HG03196 (cell line): Measurements from ENCODE around the gene GALNT2.

Experiments
- ATAC-seq: cut with Tn5 transposase; IDR thresholded peaks from one replicate; pipeline ENCODE4 v1.9.1; 2021; ENCODE audit not compliant: unreplicated experiment

The GALNT2 gene

DNA sequence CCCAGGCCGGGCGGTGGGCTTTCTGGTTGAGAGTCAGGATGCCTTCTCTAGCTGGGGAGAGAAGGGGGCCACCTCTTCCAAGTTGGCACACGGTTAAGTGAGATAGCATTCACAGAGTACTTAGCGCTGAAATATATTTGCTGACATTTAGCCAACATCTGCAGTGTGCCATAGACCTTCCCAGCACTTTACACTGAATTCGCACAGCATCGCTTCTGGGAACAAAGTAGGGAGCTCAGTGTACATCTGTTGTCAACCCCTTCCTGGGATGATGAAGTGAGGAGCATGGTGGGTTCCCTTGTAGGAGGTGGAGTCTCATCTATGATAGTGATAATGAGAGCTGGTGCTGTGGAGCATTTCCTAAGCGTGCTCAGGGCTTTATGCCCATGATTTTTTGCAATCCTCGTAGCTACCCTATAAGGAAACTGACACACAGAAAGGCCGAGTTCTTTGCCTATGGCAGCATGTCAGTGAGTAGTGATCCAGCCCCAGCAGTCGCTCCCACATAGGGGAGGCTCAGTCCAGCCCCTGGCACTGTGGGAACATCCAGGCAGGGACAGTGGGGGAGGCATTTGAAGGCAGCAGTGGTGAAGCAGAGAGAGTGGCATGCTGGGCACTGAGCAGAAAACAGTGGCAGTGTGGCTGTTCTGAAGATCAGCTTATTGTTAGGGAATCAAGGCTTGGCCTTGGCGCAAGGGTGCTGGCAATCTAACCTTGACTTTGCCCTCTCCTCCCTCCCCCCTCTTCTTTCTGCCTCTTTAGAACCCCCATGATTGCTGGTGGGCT, 182.8 kb downstream of the GALNT2 start:
- ATAC-seq: no peak

DNA sequence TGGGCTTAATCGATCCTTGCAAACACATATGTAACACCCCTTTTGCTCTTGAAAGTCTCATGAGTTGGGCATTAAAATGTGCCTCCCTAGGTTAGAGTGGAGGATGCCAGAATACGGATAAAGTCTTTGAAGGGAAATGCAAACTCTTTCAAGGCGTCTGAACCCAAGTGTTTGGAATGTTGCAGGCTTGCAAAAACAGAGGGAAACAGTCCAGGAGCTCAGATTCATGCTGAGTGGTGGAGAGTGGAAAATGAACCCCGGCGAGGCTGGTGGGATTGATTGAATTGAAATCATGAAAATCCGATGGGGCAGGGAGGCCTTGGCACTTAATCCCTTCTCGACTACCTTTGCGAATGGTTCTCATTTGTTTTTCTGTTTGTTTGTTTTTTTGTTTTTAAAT, 183.6 kb downstream of the GALNT2 start:
- ATAC-seq: no peak

DNA sequence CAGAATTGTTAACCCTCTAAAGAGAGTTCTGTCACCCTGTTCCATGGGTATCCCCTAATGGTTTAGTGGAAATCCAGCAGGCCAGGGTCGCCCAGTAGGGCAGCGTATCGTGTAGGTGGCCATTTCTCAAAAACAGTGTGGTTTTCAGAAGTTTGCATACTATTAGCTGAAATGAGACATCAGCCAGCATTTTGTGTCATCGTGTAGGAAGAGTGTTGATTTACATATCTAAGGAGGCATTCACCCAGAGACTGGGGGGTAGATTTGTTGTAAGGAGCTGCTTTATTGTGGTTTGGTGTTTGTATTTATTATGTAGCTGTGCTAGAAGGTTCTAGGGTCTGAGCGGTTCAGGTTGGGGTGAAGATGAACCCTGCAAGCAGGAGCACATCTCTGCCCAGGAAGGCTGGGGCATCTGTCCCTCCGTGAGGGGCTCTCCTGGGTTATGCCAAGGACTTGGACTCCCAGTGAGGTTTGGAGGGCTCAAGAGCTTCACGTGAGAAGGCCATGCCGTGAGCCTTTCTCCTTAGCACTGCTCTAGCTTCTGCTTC, 184.7 kb downstream of the GALNT2 start:
- peak; percentile 46 for ATAC-seq

DNA sequence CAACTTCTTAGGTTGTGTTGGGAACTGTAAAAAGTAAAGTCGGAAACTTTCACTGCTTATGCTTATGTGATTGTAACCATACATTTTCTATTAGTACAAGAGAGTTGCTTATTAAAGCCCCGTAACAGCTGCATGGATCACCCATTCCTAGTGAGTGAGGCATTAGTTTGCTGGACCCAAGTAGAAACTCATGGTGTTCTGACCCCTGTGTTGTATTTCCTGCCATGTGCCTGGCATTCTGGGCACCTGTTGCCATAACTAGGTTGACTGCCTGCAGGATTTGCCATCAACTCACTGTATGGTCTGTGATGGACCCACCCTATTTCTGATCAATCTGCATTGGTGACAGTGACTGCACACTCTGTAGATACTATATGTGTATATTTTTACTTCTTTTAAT, 186.1 kb downstream of the GALNT2 start:
- ATAC-seq: no peak

GRCh38 chr1:230254265-230254664, 187.2 kb downstream of the GALNT2 start:
- no peak for ATAC-seq

DNA sequence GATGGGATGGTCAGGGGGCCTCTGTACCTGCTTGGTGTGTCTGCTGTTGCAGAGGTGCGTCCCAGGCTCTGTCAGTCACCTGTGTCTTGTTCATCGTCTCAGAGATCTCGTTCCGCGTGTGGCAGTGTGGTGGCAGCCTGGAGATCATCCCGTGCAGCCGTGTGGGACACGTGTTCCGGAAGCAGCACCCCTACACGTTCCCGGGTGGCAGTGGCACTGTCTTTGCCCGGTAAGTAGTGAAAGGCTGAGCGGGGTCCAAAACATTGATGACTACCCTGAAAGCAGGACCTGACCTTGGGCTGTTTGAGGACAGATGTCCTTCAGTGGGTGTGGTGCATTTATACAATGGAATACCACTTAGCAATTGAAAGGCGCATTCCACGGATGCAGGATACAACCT, 188.1 kb downstream of the GALNT2 start:
- no peak for ATAC-seq

GRCh38 chr1:230255991-230256390, 189.0 kb downstream of the GALNT2 start:
- ATAC-seq: no peak

DNA sequence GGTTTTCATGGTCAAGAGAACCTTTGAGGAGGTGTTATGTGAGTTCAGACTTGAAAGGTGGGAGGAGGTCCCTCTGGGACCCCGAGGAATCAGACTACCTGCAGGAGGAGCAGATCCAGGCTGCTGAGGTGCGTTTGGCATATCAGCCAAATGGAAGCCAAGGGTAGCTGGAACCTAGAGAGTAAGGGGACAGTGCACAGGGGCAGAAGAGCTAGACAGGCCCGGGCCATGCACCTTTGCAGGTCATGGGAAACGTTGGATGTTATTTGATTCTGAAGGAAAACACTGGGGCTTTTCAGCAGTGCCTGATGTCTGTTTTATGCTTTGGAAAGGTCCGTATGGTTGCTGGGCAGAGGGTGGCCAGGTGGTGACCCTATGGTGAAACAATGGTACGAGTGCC, 189.9 kb downstream of the GALNT2 start:
- ATAC-seq: no peak

DNA sequence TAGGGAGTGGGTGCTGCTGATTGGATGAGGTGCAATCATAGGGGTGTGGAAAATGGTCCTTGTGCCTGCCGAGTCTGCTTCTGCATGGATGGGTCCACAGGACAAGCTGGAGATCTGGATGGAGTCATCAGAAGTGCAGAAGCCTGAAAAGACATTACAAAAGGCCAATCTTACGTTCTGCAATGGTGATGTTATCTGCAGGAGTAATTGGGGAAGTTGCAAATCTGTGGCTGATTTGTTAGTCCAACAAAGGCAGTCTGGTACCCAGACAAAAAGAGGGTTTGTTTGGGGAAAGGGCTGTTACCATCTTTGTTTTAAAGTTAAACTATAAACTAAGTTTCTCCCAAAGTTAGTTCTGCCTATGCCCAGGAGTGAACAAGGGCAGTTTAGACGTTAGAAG, 192.6 kb downstream of the GALNT2 start:
- no peak for ATAC-seq

GRCh38 chr1:230260831-230261230, 193.8 kb downstream of the GALNT2 start:
- no peak for ATAC-seq

DNA sequence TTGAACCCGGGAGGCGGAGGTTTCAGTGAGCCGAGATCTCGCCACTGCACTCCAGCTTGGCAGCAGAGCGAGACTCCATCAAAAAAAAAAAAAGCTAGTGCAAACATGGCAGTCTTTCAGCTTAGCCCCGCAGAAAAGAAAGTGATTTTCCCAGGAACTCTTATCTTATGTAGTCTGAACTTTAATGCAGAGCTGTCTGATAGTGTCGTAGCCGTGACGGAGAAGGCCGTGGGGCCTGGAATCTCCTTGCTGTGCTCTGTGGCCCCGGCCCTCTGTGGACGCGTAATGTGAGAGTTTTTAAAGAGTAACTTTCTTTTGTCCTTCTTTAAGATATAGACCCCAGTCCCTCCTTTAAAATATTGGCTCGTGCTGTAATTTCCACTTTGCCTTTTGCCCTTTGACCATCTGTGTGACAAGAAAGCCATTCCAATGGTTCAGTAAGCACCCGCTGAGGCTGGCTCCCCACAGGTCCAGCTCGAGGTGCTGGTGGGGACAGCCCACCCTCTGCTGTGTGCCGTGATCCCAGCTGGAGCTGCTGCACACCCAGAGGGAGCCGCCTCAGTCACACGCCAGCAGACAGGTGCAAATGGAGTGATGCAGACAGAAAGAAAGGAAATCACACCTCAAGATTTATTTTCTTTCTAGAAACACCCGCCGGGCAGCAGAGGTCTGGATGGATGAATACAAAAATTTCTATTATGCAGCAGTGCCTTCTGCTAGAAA, 195.1 kb downstream of the GALNT2 start:
- no peak for ATAC-seq

DNA sequence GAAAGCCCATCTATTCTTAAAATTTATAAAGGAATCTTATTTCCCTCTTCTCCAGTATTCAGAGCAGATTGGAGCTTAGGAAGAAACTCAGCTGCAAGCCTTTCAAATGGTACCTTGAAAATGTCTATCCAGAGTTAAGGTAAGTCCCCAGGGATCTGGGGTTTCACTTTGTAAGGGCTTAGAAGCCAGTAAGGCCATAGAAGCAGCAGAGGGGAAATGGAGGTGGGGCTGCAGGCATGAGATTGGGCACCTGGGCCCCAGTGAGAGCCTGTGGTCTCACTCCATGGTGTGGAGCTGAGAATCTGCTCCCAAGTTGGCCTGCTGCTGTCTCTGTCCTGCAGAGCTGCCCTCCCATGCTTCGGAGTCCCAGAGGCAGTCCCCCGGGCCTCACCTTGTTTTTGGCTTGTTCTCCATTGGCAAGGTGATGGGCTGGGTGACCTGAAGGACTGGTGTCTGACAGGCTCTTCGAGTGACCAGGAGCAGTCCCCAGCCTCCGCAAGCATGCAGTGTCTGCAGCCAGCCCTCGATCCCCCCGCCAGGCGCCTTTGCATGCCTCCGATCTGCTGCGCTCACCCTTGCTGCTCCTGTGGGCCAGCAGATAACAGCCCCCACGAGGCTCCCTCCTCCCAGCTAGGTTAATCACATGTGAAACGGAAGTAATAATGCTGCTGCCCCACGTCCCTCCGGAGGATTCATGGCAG, 196.0 kb downstream of the GALNT2 start:
- ATAC-seq: no peak

DNA sequence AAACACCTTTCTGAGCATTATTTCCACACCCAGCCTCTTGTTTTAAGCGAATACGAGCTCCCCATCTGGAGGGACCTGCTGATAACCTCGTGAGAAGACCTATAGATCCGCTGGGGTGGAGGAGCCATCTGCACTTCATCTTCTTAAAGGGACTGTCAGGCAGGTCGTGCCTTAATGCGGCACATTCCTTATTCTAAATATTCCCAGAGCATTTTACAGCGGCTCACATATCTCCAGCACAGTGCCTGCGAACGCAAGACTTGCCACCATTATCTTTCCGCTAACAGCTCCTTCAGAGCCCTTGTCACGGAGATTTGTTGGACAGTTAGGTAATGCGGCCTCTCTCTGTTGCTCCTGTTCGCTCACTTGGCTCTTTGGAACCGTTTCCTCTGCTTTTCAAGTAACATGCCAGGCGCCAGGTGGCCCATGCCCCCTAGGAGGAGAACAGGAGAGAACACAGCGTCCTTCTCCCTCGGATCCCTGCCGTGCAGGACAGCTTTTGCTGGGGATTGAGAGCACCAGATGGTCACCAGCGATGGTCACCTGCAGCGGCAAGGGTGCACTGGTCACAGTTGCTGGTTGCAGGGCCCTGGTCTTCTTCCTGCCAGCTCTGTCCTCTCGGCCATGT, 196.6 kb downstream of the GALNT2 start:
- ATAC-seq: no peak

DNA sequence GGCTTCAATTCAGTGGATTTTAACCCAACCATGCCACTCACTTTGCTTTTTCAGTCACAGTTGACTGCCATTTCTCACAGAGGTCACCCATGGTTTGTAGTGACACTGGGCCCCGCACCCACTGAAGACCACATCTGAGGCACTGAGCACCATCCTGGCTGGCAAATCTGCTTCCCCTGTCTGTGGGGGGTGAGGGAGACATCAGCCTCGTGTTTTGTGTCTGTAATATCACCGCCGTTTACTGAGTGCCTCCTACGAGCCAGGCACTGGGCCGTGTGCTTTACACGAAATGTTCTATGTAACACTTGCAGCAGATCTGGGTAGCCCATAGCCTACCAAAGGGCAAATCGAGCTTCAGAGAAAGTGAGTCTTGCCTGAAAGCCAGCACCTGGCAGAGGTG, 197.3 kb downstream of the GALNT2 start:
- no peak for ATAC-seq

- no peak for ATAC-seq
These were observed 198.4 kb downstream of the GALNT2 start for GRCh38 chr1:230265200-230266115.

- no peak for ATAC-seq
These were observed 199.4 kb downstream of the GALNT2 start for GRCh38 chr1:230266456-230266855.

DNA sequence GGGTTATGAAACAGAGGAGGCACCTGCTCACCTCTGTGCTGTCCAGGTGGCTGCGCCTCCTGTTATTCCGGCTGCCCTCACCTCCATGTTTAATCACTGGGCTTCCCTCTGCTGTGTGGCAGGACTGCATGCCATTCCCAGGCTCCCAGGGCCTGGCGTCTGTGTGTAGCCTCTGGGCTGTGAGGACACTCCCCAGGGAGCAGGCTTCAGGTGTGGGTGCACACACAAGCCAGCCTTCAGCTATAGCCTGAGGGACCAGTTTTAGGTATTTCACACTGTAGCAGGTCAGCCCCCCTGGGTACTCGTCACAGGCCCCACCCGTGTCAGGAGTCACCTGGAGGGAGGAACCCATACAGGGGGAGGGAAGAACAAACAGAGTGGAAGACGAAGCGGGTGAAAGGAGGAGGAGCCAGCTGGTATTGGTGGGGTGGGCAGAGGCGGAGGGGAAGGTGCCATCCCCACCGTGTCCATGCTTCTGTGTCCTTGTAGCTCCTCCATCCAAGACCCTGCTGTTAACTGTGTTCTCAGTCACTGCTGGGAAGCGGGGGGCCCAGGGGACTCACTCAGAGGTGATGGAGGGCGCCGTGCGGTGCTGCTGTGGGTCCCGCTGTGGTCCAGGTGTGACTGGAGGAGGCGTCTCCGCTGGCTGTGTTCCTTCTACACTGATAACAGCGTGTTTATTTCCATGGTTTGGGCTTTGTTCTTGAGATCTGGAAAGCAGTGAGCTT, 200.5 kb downstream of the GALNT2 start:
- ATAC-seq: no peak

DNA sequence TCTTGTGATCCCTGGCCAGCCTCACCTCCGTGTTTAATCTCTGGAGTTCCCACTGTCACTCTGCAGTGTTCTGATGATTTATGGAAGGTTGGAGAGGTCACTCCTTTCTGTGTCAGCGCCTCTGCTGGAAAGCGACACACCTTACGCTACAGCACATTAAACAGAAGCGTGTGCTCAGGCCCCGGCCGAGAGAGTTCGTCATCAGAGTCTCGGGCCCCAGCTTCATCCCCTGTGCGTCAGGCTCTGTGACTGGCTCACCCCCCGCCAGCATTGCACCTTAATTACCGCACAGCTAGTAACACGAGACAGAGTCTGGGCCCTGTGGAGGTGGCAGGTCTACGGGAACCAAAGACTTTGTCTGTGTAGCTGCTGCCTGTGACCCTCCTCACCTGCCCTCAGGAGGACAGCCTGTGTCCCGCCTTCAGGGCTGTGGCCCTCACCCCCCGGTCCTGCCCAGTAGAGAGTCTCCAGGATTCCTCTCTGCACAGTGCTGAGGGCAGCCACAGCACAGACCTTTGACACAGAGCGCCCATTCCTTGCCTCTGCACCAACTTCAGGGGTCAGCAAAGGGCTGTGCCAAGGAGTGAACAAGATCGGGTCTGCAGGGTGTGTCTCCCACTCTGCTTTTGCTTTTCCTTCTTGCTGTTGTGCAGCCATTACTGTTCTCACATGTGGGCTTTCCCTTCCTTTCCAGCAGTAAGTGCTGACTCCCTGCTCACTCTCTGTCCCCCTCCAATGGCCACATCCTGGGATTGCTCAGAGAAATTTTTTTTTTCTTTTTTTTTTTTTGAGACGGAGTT, 201.5 kb downstream of the GALNT2 start:
- no peak for ATAC-seq

- ATAC-seq: no peak
These were observed 203.1 kb downstream of the GALNT2 start for GRCh38 chr1:230270185-230270558.
